ENCODE data around the gene MB. TPM values are rescaled to one million over a fixed set of nuclear protein-coding genes. Genes with fewer than 3 reads are reported as not detected.

MB gene
- polyA plus RNA-seq, 3 donors, result not detected

DNA sequence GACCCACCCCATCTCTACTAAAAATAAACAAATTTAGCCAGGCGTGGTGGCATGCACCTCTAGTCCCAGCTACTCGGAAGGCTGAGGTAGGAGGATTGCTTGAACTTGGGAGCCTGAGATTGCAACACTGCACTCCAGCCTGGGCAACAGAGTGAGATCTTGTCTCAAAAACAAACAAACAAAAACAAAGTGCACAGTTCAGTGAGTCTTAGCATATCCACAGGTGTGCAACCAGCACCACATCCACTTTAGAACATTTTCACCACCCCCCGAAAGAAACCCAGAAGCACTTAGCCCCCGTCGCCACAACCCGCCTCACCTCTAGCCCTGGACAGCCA lies 27.4 kb downstream of the MB start:
- Mint-ChIP-seq H3K36me3 (no peaks in the 10 kb centered on the region), H3K4me1 (peaks cover 24% of the 10 kb centered on the region), H3K9me3 (peaks cover 0 to 5% (median 4%) of the 10 kb centered on the region in 7 donors), H3K27me3 (ENCODE audit: low read depth in 3 of 3) (peaks cover 6 to 8% (median 7%) of the 10 kb centered on the region in 3 donors), H3K4me3 (no peak overlapping the region), H3K27ac (peak overlapping the region; percentile 25 to 86 (median 79))
- Histone ChIP-seq H3K36me3 (replicated peaks in 1 of 2; ENCODE audit: control insufficient read depth in 1 of 2, insufficient read depth in 2 of 2, low read length in 2 of 2) (no peaks in the 10 kb centered on the region), H4K20me1 (ENCODE audit: insufficient read depth, low read length) (no peaks in the 10 kb centered on the region), H3K9me3 (replicated peaks in 1 of 2; ENCODE audit: control insufficient read depth in 1 of 2, insufficient read depth in 1 of 2, low read length in 2 of 2) (peaks cover 0 to 5% of the 10 kb centered on the region in 2 donors), H2AFZ (ENCODE audit: insufficient read depth, low read depth, low read length, poor library complexity, severe bottlenecking) (no peak overlapping the region), H3K27me3 (ENCODE audit: control insufficient read depth in 2 of 2, insufficient read depth in 2 of 2, low read length in 2 of 2) (no peaks in the 10 kb centered on the region), H3K79me2 (ENCODE audit: insufficient read depth, low read length) (no peaks in the 10 kb centered on the region), H3K9ac (ENCODE audit: insufficient read depth, low read length, poor library complexity, severe bottlenecking) (no peak overlapping the region), H3K4me2 (replicated peaks; ENCODE audit: extremely low read depth, low read length, poor library complexity, severe bottlenecking) (no peak overlapping the region), H3K27ac (ENCODE audit: low read depth in 1 of 2, low read length in 2 of 2) (peak overlapping the region; percentile 24 to 46), H3K4me3 (replicated peaks in 1 of 3; ENCODE audit: low read depth in 2 of 3, low read length in 3 of 3) (no peak overlapping the region), H3K4me1 (ENCODE audit: control insufficient read depth in 1 of 2, insufficient read depth in 2 of 2, low read length in 2 of 2) (peaks cover 23 to 27% of the 10 kb centered on the region in 2 donors)
- WGBS (ENCODE audit: insufficient coverage), result 96% methylated on average over 4 of the region's 6 CpGs
- DNase-seq, result no peak
- intact Hi-C loops (cut with micrococcal nuclease), result loop anchor here in 1 of 2 donors (2.0 kb wide), 1 partner anchor 13 kb away; no protein-coding TSS in a partner anchor
- TF ChIP-seq, protein P1, sequence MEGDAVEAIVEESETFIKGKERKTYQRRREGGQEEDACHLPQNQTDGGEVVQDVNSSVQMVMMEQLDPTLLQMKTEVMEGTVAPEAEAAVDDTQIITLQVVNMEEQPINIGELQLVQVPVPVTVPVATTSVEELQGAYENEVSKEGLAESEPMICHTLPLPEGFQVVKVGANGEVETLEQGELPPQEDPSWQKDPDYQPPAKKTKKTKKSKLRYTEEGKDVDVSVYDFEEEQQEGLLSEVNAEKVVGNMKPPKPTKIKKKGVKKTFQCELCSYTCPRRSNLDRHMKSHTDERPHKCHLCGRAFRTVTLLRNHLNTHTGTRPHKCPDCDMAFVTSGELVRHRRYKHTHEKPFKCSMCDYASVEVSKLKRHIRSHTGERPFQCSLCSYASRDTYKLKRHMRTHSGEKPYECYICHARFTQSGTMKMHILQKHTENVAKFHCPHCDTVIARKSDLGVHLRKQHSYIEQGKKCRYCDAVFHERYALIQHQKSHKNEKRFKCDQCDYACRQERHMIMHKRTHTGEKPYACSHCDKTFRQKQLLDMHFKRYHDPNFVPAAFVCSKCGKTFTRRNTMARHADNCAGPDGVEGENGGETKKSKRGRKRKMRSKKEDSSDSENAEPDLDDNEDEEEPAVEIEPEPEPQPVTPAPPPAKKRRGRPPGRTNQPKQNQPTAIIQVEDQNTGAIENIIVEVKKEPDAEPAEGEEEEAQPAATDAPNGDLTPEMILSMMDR (IDR thresholded peaks at IDR 0.05), result no peak

DNA sequence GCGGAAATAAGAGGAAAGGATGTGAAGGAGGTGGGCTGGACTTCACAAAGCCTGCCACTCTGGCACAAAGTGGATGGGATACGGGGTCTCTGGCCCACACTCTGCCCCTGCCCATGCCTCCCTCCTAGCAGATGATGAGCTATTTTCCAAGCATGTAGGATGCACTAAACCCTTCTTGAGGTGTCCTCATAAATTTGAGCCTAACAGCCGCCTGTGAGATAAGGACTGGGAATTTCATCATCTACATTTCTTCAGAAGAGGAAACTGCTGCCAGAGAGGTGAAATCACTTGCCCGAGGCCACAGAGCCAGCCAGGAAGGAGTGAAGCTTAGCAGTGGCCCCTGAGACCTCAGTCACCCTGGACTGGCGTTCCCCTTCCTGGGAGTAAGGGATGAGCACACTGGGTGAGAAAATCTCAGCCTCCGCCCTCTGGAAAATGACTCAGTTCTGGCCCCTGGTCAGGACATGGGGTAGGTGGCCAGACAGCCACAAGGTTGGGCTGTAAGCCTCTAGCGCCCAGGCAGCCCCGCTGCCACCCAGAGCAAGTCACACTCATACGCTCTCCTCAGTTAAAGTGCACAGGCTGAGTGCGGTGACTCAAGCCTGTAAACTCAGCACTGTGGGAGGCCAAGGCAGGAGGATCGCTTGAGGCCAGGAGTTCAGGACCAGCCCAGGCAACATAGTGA lies 27.9 kb downstream of the MB start:
- peak overlapping the region; percentile 24 to 46 for H3K27ac ChIP-seq (ENCODE audit: low read depth in 1 of 2, low read length in 2 of 2)
- no peak overlapping the region for H3K9ac ChIP-seq (ENCODE audit: insufficient read depth, low read length, poor library complexity, severe bottlenecking)
- H3K4me3 Mint-ChIP-seq, result no peak overlapping the region
- H3K36me3 Mint-ChIP-seq, result no peaks in the 10 kb centered on the region
- TF ChIP-seq, protein P1 (IDR thresholded peaks at IDR 0.05), result no peak
- H3K4me1 Mint-ChIP-seq, result peaks cover 24% of the 10 kb centered on the region
- peaks cover 0 to 5% of the 10 kb centered on the region in 2 donors for H3K9me3 ChIP-seq (replicated peaks in 1 of 2; ENCODE audit: control insufficient read depth in 1 of 2, insufficient read depth in 1 of 2, low read length in 2 of 2)
- H3K4me3 ChIP-seq (replicated peaks in 1 of 3; ENCODE audit: low read depth in 2 of 3, low read length in 3 of 3), result no peak overlapping the region
- WGBS (ENCODE audit: insufficient coverage), result 41% methylated on average over 6 of the region's 11 CpGs
- peaks cover 23 to 27% of the 10 kb centered on the region in 2 donors for H3K4me1 ChIP-seq (ENCODE audit: control insufficient read depth in 1 of 2, insufficient read depth in 2 of 2, low read length in 2 of 2)
- no peaks in the 10 kb centered on the region for H3K79me2 ChIP-seq (ENCODE audit: insufficient read depth, low read length)
- no peak overlapping the region for H2AFZ ChIP-seq (ENCODE audit: insufficient read depth, low read depth, low read length, poor library complexity, severe bottlenecking)
- DNase-seq, result peak; percentile 91 to 96 (median 93)
- peak overlapping the region; percentile 25 to 86 (median 79) for H3K27ac Mint-ChIP-seq
- H3K4me2 ChIP-seq (replicated peaks; ENCODE audit: extremely low read depth, low read length, poor library complexity, severe bottlenecking), result no peak overlapping the region
- intact Hi-C loops (cut with micrococcal nuclease), result loop anchor here in 1 of 2 donors (2.0 kb wide), 1 partner anchor 14 kb away; no protein-coding TSS in a partner anchor
- H4K20me1 ChIP-seq (ENCODE audit: insufficient read depth, low read length), result no peaks in the 10 kb centered on the region
- no peaks in the 10 kb centered on the region for H3K27me3 ChIP-seq (ENCODE audit: control insufficient read depth in 2 of 2, insufficient read depth in 2 of 2, low read length in 2 of 2)
- no peaks in the 10 kb centered on the region for H3K36me3 ChIP-seq (replicated peaks in 1 of 2; ENCODE audit: control insufficient read depth in 1 of 2, insufficient read depth in 2 of 2, low read length in 2 of 2)
- H3K27me3 Mint-ChIP-seq (ENCODE audit: low read depth in 3 of 3), result peaks cover 6 to 8% (median 7%) of the 10 kb centered on the region in 3 donors
- H3K9me3 Mint-ChIP-seq, result peaks cover 0 to 5% (median 4%) of the 10 kb centered on the region in 7 donors
